GM12878 (cell line): ENCODE measurements around the gene VPS8. TPM values are rescaled to one million over a fixed set of nuclear protein-coding genes. Genes with fewer than 3 reads are reported as not detected.

Experiments
- ATAC-seq: fragments of 200-7000 bp; cut with Tn5 transposase; 3 replicates; pipeline ENCODE4 v1.9.1; 2020; ENCODE audit warnings: mild to moderate bottlenecking, moderate library complexity
- BruUV-seq: library from RNA; stranded (reverse); fragments of 400-500 nt; replicated peaks from 2 replicates; lab custom pipeline; 2021; lab: Mats Ljungman, UMichigan
- CTCF ChIA-PET: fragments of 300-600 bp; sonication (Branson Sonifier 250); formaldehyde crosslinking; extraction: SDS; loops from one replicate; lab custom pipeline; 2021; ENCODE audit warnings: inconsistent platforms; lab: Yijun Ruan, JAX
- POLR2A ChIA-PET: fragments of 350-600 bp; formaldehyde crosslinking; extraction: SDS; loops from one replicate; lab custom pipeline; 2021; ENCODE audit warnings: inconsistent platforms; lab: Charles Lee
- RAD21 ChIA-PET: fragments of 300-600 bp; sonication (Branson Sonifier 250); formaldehyde crosslinking; loops from one replicate; lab custom pipeline; 2023; ENCODE audit warnings: antibody characterized with exemption; ENCODE audit not compliant: unreplicated experiment; lab: Charles Lee
- SMC1A ChIA-PET: fragments of 300-600 bp; sonication (Branson Sonifier 250); formaldehyde crosslinking; loops from one replicate; lab custom pipeline; 2023; ENCODE audit not compliant: unreplicated experiment, uncharacterized antibody; lab: Charles Lee
- DNase-seq: peaks from one replicate; pipeline ENCODE4 v3.0.0-alpha.2; 2011; ENCODE audit warnings: low read depth, low spot score
- FAIRE-seq: peaks from 3 replicates; lab custom pipeline; 2011; peaks lifted over from hg19 to GRCh38; lab: Jason Lieb, UNC
- H2AFZ ChIP-seq: 2 replicates; pipeline ENCODE4 v1.6.0; 2011; ENCODE audit warnings: low read depth, low read length, control low read depth; ENCODE audit not compliant: control insufficient read depth
- H3K27ac ChIP-seq: 2 replicates; pipeline ENCODE4 v1.5.1; 2011; ENCODE audit warnings: control low read depth; ENCODE audit not compliant: control insufficient read depth, insufficient read depth
- H3K27me3 ChIP-seq, 2 experiments: replicated peaks in 1 of 2; 2 replicates each; pipeline versions ENCODE4 v1.6.0 to v1.6.1; 2011; ENCODE audit warnings: low read length in 1 of 2; ENCODE audit not compliant: control insufficient read depth in 2 of 2, insufficient read depth in 2 of 2
- H3K36me3 ChIP-seq, 2 experiments: 2 replicates each; pipeline ENCODE4 v1.5.1; 2011; ENCODE audit warnings: low read length in 1 of 2; ENCODE audit not compliant: control insufficient read depth in 2 of 2, insufficient read depth in 2 of 2
- H3K4me1 ChIP-seq: 2 replicates; pipeline ENCODE4 v1.6.1; 2011; ENCODE audit warnings: mild to moderate bottlenecking, low read length, moderate library complexity, mixed read lengths; ENCODE audit not compliant: control insufficient read depth, insufficient read depth
- H3K4me2 ChIP-seq: 2 replicates; pipeline ENCODE4 v1.6.0; 2011; ENCODE audit warnings: control low read depth; ENCODE audit not compliant: control insufficient read depth, insufficient read depth
- H3K4me3 ChIP-seq: fragments of 200-600 bp; sonication (generic); 2 replicates; pipeline ENCODE4 v1.5.1; 2016
- H3K79me2 ChIP-seq: 2 replicates; pipeline ENCODE4 v1.6.0; 2011; ENCODE audit warnings: low read length; ENCODE audit not compliant: control insufficient read depth, insufficient read depth
- H3K9ac ChIP-seq: 2 replicates; pipeline ENCODE4 v1.8.0; 2011; ENCODE audit warnings: low read length, control low read depth, mixed read lengths; ENCODE audit not compliant: control insufficient read depth, insufficient read depth
- H3K9me3 ChIP-seq: replicated peaks from 3 replicates; pipeline ENCODE4 v1.5.1; 2011; ENCODE audit warnings: mild to moderate bottlenecking, low read length; ENCODE audit not compliant: control insufficient read depth, insufficient read depth
- H4K20me1 ChIP-seq: 2 replicates; pipeline ENCODE4 v1.6.0; 2011; ENCODE audit not compliant: control insufficient read depth, insufficient read depth
- ELK1 ChIP-seq: IDR thresholded peaks from 2 replicates; pipeline ENCODE4 v1.6.1; 2012; ENCODE audit warnings: low read depth, low read length, improper control_type of control experiment
- FOXK2 ChIP-seq: fragments of 450-650 bp; IDR thresholded peaks from 2 replicates; pipeline ENCODE4 v1.6.1; 2017; ENCODE audit warnings: mild to moderate bottlenecking, moderate library complexity
- GATAD2B ChIP-seq: fragments of 450-650 bp; conservative IDR thresholded peaks from 2 replicates; pipeline ENCODE4 v1.6.1; 2017; ENCODE audit warnings: low read depth, mild to moderate bottlenecking, moderate library complexity
- HDGF ChIP-seq: fragments of 450-650 bp; IDR thresholded peaks from 2 replicates; pipeline ENCODE4 v1.6.1; 2016; ENCODE audit warnings: antibody characterized with exemption
- HSF1 ChIP-seq: fragments of 150-350 bp; IDR thresholded peaks from 2 replicates; pipeline ENCODE4 v1.6.1; 2014; ENCODE audit warnings: mild to moderate bottlenecking, low read depth, low read length
- MYB ChIP-seq: fragments of 150-350 bp; IDR thresholded peaks from 2 replicates; pipeline ENCODE4 v1.6.1; 2014; ENCODE audit warnings: mild to moderate bottlenecking, low read depth, low read length, borderline replicate concordance
- SMAD1 ChIP-seq: fragments of 450-650 bp; IDR thresholded peaks from 2 replicates; pipeline ENCODE4 v1.6.1; 2018; ENCODE audit warnings: mild to moderate bottlenecking, low read depth; ENCODE audit not compliant: partially characterized antibody
- SREBF2 ChIP-seq: IDR thresholded peaks from 2 replicates; pipeline ENCODE4 v1.6.1; 2012; ENCODE audit warnings: mild to moderate bottlenecking, low read length
- STAT3 ChIP-seq: IDR thresholded peaks from 2 replicates; pipeline ENCODE4 v1.6.1; 2011; ENCODE audit warnings: low read depth, low read length, improper control_type of control experiment
- WGBS: methylation state at CpG from one replicate; pipeline ENCODE4 v1.1.6; 2016; ENCODE audit warnings: low lambda C conversion rate; ENCODE audit not compliant: insufficient replicate concordance, insufficient coverage; ENCODE audit errors: missing lambda C conversion rate; 5-methylcytosine and 5-hydroxymethylcytosine counted together
- in situ Hi-C: fragments of 300-500 bp; cut with MboI; formaldehyde crosslinking; loops from 9 replicates; pipeline ENCODE4 v1.14.3; 2018; ENCODE audit warnings: mixed read lengths
- intact Hi-C: fragments of 100-400 bp; cut with micrococcal nuclease; formaldehyde crosslinking; loops from one replicate; pipeline ENCODE4 v1.14.2; 2022; ENCODE audit not compliant: unreplicated experiment
- polyA plus RNA-seq, 11 experiments: library from polyadenylated mRNA; depleted of rRNA in 4 of 11; unstranded in 6 of 11; stranded (reverse) in 5 of 11; fragments of >200 nt; fragmentation: Nextera tagmentation in 4 of 11; fragmentation: Illumina TruSeq in 1 of 11; extraction: Ambion mirVana in 4 of 11; extraction: Trizol in 1 of 11; gene quantifications; 1 replicate in 1 of 11; 2 replicates in 10 of 11; pipeline versions ENCODE4 v1.2.1 to v1.2.3, GENCODE V29; 2011 to 2016; ENCODE audit warnings: inconsistent platforms in 2 of 11, missing spikeins in 2 of 11, low read depth in 1 of 11
- total RNA-seq, 4 experiments: library from RNA; depleted of rRNA in 3 of 4; stranded (reverse); fragments of >200 nt in 3 of 4; fragmentation: Illumina TruSeq in 1 of 4; extraction: Trizol in 1 of 4; gene quantifications; 2 replicates each; pipeline versions ENCODE4 v1.2.1 to v1.2.3, GENCODE V29; 2013 to 2021
- TF ChIP-seq, protein P1 (sequence below): IDR thresholded peaks from 2 replicates; pipeline ENCODE4 v1.6.1; 2011; ENCODE audit warnings: low read depth, low read length, improper control_type of control experiment, borderline replicate concordance
- TF ChIP-seq, protein P2 (sequence below): fragments of 450-650 bp; IDR thresholded peaks from 2 replicates; pipeline ENCODE4 v1.6.1; 2014; ENCODE audit warnings: mild to moderate bottlenecking
- TF ChIP-seq, protein P3 (sequence below), 3 experiments: IDR thresholded peaks in 2 of 3; conservative IDR thresholded peaks in 1 of 3; 2 replicates each; pipeline ENCODE4 v1.5.1; 2011; ENCODE audit warnings: low read depth in 3 of 3, low read length in 3 of 3, mild to moderate bottlenecking in 3 of 3, control low read depth in 2 of 3, moderate library complexity in 2 of 3, inconsistent platforms in 1 of 3, mixed read lengths in 1 of 3; ENCODE audit not compliant: control insufficient read depth in 2 of 3, insufficient read depth in 1 of 3; ENCODE audit errors: extremely low read depth in 1 of 3

Gene VPS8
- total and polyA plus RNA-seq, 10 of the 15 experiments (the other 5 are each of a cell fraction or from before 2014, with no cell fraction given): 8.9 to 34.7 (median 20.9) TPM

DNA sequence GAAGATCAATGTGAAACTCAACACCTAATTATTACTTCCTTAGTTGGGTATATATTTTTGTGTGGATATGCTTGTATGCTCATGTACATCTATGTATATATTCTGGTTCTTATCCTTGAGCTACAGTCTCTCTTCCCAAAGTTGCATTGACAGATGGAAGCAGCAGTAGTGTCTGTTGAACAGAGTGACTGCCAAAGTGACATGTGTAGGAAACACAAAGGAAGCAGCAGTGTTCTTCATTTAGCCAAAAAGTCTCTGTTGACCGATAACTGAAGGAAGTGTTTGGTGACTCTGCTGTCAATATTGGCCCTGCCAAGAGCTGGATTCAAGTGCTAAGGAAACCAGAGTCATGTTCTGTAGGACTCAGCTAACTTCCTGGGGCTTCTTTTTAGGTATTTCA is 217.1 kb downstream of the VPS8 start:
- ChIA-PET POLR2A (no interaction called here), CTCF (interaction anchor here (0.9 kb wide), 1 partner anchor 42 kb away, joined by 3 read pairs; no protein-coding TSS in a partner anchor), SMC1A (no interaction called here), RAD21 (no interaction called here)
- 100% methylated on average over 1 of the region's 1 CpG for WGBS
- Histone ChIP-seq H3K27ac (no peak overlapping the region), H3K4me2 (no peak overlapping the region), H3K36me3 (no peaks in the 10 kb centered on the region), H3K79me2 (no peaks in the 10 kb centered on the region), H3K4me3 (no peak overlapping the region), H2AFZ (no peak overlapping the region), H3K27me3 (no peaks in the 10 kb centered on the region), H3K9me3 (no peaks in the 10 kb centered on the region), H3K4me1 (no peaks in the 10 kb centered on the region), H4K20me1 (no peaks in the 10 kb centered on the region), H3K9ac (no peak overlapping the region)
- ATAC-seq: no peak
- intact Hi-C loops (no loop called here), in situ Hi-C loops (no loop called here)
- BruUV-seq: no TSS peak
- FAIRE-seq: no peak
- DNase-seq: no peak
- TF ChIP-seq, protein P1, sequence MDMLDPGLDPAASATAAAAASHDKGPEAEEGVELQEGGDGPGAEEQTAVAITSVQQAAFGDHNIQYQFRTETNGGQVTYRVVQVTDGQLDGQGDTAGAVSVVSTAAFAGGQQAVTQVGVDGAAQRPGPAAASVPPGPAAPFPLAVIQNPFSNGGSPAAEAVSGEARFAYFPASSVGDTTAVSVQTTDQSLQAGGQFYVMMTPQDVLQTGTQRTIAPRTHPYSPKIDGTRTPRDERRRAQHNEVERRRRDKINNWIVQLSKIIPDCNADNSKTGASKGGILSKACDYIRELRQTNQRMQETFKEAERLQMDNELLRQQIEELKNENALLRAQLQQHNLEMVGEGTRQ: no peak
- TF ChIP-seq HSF1 (no peak), FOXK2 (no peak), SREBF2 (no peak), ELK1 (no peak), HDGF (no peak), SMAD1 (no peak), STAT3 (no peak), GATAD2B (no peak), MYB (no peak)
- TF ChIP-seq, protein P2, sequence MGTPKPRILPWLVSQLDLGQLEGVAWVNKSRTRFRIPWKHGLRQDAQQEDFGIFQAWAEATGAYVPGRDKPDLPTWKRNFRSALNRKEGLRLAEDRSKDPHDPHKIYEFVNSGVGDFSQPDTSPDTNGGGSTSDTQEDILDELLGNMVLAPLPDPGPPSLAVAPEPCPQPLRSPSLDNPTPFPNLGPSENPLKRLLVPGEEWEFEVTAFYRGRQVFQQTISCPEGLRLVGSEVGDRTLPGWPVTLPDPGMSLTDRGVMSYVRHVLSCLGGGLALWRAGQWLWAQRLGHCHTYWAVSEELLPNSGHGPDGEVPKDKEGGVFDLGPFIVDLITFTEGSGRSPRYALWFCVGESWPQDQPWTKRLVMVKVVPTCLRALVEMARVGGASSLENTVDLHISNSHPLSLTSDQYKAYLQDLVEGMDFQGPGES: no peak
- TF ChIP-seq, protein P3, sequence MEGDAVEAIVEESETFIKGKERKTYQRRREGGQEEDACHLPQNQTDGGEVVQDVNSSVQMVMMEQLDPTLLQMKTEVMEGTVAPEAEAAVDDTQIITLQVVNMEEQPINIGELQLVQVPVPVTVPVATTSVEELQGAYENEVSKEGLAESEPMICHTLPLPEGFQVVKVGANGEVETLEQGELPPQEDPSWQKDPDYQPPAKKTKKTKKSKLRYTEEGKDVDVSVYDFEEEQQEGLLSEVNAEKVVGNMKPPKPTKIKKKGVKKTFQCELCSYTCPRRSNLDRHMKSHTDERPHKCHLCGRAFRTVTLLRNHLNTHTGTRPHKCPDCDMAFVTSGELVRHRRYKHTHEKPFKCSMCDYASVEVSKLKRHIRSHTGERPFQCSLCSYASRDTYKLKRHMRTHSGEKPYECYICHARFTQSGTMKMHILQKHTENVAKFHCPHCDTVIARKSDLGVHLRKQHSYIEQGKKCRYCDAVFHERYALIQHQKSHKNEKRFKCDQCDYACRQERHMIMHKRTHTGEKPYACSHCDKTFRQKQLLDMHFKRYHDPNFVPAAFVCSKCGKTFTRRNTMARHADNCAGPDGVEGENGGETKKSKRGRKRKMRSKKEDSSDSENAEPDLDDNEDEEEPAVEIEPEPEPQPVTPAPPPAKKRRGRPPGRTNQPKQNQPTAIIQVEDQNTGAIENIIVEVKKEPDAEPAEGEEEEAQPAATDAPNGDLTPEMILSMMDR (IDR thresholded peaks at IDR 0.05 in 2 of 3, conservative IDR thresholded peaks at IDR 0.05 in 1 of 3; ENCODE audit: control insufficient read depth in 2 of 3, extremely low read depth in 1 of 3, insufficient read depth in 1 of 3, low read depth in 3 of 3, low read length in 3 of 3): no peak
